ENCODE measurements around the gene CMTM2.
"Not testable (repeated sequence)": the region's sequence is repeated elsewhere in the genome, so short reads cannot be mapped to it uniquely, and the experiment has no call there.

CMTM2 gene

DNA sequence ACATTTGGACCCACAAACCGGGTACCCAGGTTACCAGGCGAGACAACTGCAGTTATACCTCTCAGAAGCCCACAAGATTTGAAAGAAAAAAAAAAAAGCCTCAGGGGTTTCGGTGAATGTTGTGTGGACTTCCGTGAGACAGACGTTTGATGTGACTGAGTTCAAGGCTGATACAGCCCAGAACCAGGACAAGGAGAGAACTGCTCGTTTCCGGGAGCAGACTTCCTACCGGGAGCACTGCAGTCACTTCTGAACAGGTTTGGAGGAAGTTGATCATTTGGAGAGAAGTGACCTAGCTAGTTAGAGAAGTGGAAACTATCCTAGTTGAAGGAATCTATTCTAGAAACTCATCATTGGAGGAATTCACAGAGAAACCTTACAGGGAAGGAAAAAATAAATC lies 26.0 kb upstream of the CMTM2 start:
- no peak for DNase-seq

DNA sequence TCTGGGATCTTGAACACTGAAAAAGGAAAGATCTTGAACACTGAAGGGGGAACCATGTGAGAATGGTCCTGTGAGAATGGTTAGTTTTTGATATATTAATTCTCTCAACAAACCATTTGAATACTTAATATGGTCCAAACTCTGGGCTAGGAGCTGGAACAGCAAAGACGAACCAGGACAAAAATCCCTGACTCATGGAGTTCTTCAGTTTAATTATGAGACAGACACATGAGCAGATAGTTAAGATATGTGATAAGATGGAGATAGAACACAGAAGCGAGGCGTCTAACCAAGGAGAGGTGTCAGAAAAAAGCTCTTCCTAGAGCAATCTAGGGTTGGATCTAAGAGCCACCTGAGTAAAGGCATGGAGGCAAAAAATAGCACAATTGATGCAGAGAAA lies 25.2 kb upstream of the CMTM2 start:
- DNase-seq: no peak

DNA sequence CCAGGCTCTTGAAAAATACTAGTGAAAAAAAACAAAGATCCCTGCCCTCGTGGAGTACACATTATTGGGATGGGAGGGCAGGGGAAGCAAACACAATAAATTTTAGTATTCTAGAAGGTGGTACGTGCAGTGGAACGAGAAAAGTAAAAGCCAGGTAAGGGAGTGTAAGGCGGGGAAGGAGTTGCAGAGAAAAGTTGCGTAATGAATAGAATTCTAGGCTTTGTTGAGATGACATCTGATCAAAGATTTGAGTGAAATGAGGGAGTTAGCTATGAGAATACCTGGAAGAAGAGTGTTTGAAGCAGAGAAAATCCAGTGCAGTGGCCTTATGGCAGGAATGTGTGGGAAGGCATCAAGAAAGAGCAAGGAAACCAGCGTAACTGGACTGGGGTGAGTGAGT lies 24.8 kb upstream of the CMTM2 start:
- DNase-seq: no peak

DNA sequence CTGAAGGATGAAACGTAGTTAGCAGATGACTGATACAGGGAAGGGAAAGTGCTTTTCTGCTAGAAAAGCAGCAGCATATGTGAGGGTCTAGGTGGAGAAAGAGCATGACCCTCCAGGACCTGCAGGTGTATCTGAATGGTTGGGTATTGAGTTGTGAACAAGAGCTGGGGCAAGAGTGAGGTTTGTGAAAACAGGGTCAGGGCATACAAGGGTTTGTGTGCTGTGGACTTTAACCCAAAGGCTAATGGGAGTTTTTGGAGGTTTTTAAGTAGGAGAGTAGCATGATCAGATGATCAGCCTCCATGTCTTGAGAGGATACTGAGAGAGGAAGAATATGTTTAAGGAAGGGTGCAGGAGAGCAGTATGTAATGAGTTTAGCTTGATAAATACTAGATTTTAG lies 19.2 kb upstream of the CMTM2 start:
- DNase-seq: no peak

DNA sequence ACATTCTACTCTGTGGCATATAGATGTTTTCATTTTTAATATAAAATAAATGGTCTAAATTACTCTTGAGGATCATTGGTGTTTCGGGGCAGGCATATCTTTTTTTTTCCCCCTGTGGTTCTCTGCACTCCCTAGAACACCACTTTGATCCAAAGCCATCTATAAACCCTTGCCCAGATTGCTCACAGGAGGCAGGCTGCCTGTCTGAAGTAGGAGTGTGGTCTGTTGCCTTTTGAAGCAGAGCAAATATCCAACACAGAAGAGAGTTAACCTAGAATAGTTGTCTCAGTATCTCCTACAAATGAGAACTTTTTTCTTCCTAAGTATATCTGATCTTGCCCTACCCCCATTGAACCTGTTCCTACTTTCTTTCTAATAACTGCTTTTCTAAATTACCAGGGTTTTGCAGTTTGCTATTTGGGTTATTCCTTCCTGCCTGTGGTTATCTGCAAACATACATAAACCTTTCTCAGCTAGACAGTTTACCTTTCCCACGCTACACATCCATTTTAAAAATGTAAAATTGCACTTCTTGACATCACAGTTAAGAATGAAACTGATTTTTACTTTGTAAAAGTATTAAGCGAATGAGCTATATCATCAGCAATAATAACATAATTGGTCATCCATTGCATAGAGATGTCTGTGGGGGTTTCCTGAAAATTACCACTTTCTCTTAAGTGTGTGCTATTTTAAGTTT lies 17.7 kb upstream of the CMTM2 start:
- no peak for DNase-seq

DNA sequence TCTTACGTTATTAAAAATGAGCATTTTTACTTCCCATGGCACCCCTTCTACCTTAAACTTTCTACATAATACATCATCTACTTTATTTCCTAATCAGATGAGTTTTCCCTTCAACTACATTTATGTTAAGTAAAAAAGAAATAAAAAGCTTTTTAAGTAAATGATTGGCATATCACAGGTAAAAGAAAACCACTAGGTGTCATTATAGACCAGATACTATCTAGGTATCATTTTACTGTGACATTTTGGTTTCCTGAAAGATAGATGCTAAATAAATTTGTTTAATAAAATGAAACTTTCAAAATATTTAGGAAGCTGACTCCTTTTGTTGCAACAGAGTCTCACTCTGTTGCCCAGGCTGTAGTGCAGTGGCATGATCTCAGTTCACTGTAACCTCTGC lies 16.9 kb upstream of the CMTM2 start:
- no peak for DNase-seq

DNA sequence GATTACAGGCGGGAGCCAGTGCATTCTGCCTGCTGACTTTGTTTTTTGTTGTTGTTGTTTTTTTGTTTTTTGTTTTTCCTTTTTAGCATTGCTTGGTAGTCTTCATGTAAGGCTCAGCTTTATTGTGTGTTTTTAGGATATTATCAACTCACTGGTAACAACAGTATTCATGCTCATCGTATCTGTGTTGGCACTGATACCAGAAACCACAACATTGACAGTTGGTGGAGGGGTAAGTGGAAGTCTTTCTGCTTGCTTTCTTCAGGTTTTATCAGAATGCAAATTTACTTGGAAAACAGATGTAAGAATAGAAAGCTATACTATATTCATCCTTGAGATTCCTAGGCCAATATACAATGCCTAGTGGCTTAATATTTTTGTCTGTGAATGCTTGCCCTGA lies 16.3 kb upstream of the CMTM2 start:
- no peak for DNase-seq

DNA sequence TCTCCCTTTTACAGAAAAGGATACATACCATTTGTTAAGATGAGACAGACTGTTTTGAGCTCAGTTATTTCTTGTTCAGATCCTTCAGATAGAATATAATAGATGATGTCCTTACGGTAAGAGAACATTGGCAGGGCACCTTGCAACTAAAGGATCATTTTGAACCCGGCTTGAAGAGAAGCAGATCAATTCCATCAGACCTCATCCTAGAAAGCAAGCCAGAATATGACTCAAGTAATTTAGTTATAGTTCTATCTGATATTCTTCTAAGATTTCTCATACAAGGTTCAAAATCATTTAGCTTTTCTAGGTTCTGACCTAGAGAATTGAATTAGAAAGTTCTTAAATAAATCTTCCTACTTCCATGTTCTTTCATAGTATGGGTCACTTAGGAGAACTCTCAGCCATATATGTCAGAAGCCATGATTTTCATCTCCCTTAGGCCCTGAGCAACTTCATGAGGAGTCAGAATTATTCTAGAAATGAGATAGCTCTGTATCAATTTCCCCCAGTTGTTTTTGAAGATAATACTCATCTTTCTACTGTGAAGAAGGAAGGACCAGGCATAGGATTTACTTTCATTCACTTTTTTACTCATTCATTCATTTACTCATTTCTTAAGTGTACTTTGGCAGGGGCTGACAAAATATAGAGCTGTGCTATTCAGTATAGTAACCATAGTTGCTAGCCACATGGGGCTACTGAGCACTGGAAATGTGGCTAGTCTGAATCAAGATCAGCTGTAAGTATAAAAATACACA lies 15.5 kb upstream of the CMTM2 start:
- no peak for DNase-seq

DNA sequence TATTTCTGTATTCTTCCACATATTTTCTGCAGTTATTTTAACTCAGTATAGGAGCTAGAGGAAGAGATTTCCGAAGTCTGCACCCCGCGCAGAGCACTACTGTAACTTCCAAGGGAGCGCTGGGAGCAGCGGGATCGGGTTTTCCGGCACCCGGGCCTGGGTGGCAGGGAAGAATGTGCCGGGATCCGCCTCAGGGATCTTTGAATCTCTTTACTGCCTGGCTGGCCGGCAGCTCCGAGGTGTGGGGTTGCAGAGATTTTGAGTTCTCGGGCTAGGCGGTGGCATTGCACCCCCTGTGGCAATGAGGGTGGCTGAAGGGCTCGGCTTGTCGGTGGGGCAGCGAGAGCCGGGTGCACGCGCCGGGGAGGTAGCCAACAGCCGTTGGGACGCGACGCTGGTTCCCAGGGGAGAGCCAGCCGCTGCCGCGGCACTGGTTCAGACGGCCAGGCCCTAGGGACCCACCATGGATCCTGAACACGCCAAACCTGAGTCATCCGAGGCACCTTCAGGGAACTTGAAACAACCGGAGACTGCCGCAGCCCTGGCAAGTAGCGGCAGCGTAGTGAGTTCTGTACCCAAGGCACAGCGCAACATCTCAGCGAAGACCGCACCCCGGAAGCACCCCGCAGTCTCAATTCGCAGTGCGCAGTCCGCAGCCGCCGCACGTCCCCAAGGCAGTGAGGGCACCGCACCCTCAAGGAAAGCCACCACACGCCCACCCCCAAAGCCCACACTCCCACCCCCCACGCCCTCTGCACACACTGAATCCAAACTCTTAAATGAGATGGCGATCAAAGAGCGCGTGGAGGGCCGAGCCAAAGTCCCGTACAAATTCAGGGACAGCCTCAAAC lies 13.0 kb upstream of the CMTM2 start, which contains the start of gene CMTM1:
Gene CMTM1, plus strand, starts transcription at position 389 of the 851 bp plus-strand sequence. Its CDS starts 75 bp downstream, at position 464.
- DNase-seq: no peak

DNA sequence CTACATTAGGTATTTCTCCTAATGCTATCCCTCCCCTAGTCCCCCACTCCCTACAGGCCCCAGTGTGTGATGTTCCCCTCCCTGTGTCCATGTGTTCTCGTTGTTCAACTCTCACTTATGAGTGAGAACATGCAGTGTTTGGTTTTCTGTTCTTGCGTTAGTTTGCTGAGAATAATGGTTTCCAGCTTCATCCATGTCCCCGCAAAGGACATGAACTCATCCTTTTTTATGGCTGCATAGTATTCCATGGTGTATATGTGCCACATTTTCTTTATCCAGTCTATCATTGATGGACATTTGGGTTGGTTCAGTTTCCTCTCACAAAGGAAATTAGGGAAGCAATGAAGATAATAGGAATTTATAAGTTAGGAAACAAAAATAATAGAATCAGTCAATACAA lies 12.0 kb upstream of the CMTM2 start:
- not testable (repeated sequence) for DNase-seq

DNA sequence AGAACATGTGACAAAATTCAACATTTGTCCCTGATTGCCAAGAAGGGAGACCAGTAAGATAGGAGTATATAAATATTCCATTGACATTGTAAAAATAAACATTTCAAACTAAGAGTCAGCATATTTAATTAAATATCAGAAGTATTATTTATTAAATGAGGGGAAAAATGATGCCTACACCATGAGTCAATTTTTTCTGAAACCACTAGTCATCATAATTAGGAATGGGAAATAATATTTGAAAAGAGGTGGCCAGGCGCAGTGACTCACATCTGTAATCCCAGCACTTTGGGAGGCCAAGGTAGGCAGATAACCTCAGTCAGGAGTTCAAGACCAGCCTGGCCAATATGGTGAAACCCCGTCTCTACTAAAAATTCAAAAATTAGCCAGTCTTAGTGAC lies 10.9 kb upstream of the CMTM2 start:
- no peak for DNase-seq

DNA sequence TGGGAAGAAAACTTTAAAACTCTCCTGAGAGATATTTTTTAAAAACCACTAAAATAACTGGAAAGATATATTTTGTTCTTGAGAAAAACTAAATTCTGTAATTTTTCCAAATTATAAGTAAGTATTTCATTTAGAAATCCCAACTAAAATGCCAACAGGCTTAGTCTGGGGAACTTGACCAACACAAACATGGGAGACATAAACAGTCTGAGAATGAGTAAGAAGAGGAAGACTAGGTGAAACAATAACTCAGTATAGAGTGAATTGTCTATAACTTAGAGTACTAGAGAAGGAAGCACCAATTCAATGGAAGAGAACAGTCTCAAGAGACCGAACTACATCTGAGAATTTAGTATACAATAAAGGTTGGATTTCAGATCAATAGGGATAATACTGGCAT lies 10.1 kb upstream of the CMTM2 start:
- DNase-seq: no peak

DNA sequence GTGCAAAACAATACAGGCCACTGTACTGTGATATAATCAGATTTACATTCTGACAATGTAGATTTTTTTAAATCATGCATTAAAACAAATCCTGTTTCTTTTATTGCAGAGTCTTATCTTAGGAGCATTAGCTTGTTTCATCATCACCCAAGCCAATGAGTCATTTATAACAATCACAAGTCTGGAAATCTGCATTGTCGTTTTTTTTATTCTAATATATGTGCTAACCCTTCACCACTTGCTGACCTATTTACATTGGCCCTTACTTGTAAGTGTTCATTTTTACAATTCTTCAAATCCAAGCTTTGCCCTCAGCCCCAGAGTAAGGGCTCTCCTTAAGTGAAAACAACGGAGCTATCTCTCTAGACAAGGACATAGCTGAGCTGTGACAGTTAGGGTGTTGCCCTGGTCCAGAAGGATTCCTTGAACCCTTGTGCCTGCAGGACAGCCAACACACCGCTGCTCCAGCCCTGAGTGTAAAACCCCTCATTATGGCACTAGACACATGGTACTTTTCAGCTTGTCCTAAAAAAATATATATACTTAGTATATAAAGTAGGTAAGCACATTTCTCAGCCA lies 9.3 kb upstream of the CMTM2 start:
- DNase-seq: no peak

DNA sequence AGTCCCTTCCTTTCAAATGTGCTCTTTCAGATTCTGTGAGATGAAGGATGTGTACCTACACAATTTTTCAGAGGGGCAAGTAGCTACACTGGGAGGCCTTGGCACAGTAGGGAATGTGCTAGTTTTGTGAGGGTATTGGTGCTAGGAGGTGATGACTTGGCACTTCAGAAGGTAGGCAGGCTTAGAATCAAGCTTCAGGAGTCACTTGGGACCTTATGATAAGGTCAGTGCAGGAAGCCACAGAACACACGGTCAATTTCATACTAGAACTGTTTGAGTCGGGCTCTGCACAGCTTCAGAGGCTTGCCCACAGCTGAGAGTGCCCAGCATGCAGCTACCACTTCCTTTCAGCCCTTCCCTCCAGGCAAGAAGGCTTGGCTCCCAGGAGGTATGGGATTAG lies 6.9 kb upstream of the CMTM2 start:
- DNase-seq: no peak

DNA sequence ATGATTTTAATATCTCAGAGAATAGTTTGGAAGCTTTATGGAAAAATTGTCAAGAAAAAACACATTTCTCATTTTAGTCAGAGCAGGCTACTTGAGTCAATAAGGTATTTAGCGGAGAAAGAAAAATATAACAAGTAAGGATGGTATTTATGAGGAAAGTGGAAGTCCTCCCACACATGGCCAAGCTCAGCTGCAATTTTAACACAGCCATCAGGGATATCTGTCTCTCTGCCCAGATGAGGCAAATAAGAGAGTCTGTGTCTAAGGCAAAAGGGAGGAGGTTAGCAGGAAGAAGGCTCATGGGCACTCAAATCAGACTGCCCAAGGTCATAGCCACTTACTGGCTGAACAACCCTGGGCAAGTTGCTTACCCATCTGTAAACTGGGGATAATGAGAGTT lies 5.2 kb upstream of the CMTM2 start:
- DNase-seq: no peak

DNA sequence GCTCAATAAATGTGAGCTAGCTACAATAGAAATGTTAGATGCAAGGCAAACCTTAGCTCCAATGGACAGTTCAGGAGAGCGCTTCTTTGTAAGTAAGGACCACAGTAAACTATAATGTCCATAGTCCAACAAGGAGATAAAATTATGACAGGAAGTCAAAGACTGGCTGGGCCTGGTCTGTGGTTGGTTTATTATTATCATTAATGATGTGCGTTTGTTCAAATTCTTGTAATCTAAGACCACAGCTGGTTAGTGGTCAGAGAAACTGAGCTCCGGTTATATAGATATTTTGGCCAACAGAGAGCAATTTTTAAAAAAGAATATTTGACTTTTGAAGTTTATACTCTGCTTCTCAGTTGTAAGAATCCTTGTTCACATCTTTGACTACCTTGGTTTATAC lies 4.7 kb upstream of the CMTM2 start:
- DNase-seq: no peak

DNA sequence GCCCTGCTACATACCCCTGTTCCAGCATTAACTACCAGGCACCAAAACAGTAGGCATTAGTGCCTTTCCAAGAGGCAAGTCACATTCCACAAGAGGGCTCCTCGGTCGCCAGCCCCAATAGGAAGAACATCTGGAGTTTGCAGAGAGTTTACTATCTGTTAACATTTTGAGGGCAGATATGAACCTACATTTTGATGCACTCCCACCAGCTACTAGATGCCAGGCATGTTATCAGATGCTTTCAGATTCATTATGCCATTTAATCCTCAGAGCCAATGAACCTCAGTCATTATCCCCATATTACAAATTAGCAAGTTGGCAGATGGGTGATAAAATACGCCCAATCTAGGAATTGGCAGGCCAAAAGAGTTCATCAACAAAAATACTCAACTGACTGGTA lies 4.2 kb upstream of the CMTM2 start:
- DNase-seq: no peak

DNA sequence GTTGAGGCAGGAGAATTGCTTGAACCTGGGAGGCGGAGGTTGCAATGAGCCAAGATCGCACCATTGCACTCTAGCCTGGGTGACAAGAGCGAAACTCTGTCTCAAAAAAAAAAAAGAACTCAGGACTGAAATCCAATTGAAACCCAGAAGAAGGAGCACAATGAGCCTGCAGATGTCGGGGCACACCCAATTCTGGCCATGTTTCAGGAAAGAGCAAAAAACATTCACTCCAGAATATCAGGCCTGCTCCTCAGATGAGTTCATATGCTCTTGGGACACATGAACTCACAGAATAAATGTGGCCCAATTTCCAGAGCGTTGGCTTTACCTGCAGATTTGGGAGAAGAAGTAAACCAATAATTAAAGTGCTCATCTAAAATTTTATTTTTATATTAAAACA lies 3.0 kb upstream of the CMTM2 start:
- no peak for DNase-seq

DNA sequence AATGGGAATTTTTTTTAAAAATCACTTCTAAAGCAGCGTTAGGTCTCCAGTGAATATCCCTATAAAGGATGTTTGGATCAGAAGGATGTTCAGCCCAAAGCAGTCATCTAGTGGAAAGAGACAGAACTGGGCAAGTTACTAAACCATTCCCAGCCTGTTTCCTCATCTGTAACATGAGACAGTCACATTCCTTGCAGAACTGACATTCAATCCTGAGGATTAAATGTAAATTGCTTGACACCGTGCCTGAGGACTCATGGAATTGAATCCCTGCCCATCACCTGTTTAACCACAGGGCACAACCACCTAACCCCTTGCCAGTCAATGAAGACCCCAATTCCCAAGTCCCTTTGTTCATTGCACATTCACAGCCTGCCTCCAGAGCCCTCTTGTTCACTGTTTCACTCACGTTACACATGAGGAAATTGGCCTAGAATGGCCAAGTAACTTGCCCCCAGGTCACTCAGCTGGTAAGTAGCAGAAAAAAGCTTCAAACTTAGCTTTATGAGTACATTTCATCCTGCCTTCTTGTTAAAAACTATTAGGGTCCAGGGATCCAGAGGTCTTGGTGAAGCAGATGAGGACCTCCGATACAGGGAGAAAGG lies 1.4 kb downstream of the CMTM2 start:
- DNase-seq: no peak

DNA sequence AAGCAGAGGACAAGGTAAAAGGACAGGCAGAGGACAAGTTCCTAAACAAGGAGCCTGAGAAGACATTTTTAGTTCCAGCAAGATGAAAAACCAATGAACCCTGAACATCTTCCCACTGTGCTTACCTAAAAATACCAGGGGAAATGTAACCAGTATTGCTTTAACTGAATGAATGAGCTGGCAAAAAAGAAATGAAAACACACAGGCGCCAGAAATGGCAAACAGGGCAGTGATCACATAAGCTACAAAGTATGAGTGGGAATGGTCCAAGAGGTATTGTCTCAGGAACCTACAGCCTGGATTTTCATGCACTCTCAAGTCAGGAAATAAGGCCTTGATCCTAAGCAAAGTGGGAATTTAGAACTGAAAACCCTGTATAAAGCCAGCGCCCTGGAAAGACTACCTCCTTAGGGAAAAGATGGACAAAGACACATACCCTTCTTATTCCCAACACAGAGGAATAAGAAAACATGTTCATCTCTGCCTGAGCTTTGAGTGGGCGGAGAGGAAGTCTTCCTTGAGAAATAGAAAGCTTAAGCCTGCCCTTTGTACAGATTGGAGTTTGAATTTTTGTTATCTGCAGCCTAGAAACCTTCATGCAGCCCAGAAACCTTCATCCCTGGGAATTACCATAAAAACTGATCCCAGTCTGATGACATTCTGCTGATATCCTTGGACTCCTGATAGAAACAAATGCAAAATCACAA lies 2.1 kb downstream of the CMTM2 start:
- DNase-seq: no peak

DNA sequence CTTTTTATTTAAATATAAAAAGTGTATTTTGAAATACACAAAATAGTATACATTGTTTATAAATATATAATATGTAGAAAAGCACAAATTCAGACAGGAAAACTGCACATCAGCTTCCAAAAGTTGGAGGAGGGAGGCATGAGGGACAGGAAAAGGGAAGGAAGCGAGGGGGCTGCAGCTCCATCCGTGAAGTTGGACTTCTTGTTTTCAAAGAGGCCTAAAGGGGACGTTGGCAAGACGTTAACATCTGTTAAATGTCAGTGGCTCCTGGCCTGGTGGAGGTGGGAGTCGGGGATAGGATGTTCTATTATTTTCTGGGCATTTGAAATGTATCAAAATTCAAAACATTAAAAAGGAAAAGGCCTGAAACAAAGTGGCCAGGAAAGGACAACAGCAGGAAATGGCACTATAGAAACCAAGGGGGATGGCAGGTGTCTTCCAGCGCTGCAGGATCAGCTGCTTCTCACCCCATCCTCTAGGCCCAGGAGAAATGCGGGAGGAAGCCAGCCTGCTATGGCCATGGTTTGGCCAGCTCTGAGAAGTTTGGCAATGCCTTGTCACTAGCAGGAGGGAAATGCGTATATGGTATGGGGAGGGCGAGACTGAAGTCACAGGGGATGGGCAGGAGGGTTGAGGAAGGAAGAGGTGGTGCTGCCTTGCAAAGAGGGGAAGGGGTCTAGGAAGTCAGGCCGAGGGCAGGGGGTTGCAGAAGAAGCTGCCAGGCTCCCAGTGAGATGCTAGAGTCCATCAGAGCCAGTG lies 6.4 kb downstream of the CMTM2 start:
- DNase-seq: no peak

Measured in NCI-H1417 treated with DMSO at 0.1 percent for 48 hours (cell line).